ENCODE measurements around the gene CEP170B. TPM values are rescaled to one million over a fixed set of nuclear protein-coding genes. Genes with fewer than 3 reads are reported as not detected.
A peak's percentile ranks its signal among the peaks of the same experiment; 100 is the strongest.

The CEP170B gene
- total and polyA plus RNA-seq, 2 of the 13 experiments (the other 11 are each of a cell fraction or from before 2014, with no cell fraction given), result 4.3 to 8.8 TPM

DNA sequence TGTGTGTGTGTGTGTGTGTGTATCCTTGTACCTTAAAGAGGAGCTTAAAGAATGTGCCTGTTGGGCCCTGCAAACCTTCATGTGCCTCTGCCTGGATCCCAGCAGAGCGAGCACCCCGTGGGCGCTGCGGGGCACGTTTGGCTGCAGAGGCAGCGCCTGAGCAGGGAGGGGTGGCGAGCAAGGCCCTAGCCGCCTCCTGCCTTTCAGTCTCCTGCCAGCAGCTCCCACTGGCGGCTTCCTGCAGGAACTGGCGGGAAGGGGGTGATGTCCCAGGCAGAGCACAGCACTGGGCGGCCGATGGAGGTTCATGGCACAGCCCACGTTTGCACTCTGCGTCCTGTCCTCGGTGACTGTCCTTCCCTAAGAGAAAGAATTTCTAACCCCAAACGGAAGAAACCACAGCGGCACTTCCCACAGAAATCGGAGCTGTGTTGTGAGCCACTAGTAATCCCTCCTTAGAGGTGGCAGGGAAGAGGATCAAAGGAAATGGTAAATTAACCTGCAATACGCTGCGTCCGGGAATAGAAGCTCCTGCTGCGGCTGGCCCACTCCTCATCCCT is 44.3 kb upstream of the CEP170B start (continued):
- TF ChIP-seq RCOR2 (CRISPR knock-in tag; IDR thresholded peaks at IDR 0.05) (no peak), ZNF572 (CRISPR knock-in tag; IDR thresholded peaks at IDR 0.05) (no peak), GTF2F1 (IDR thresholded peaks at IDR 0.05; ENCODE audit: low read length) (no peak), ZNF329 (CRISPR knock-in tag; IDR thresholded peaks at IDR 0.05; ENCODE audit: low read depth) (no peak), BCL6 (CRISPR knock-in tag; IDR thresholded peaks at IDR 0.05) (no peak), ZFYVE20 (CRISPR knock-in tag; IDR thresholded peaks at IDR 0.05; ENCODE audit: borderline replicate concordance, low read depth) (no peak), MAFF (IDR thresholded peaks at IDR 0.05; ENCODE audit: low read depth, low read length) (no peak), RAD21 (CRISPR knock-in tag; IDR thresholded peaks at IDR 0.05) (peak; percentile 88), ZNF333 (CRISPR knock-in tag; IDR thresholded peaks at IDR 0.05; ENCODE audit: borderline replicate concordance) (peak; percentile 28; the same call in 1 of the 2 replicates), JUND (CRISPR knock-in tag; IDR thresholded peaks at IDR 0.05) (peak; percentile 29; the same call in 1 of the 2 replicates), SOX6 (IDR thresholded peaks at IDR 0.05) (no peak), SOX6 (CRISPR knock-in tag; IDR thresholded peaks at IDR 0.05) (no peak), STAG1 (CRISPR knock-in tag; IDR thresholded peaks at IDR 0.05) (peak; percentile 78), FOXA3 (CRISPR knock-in tag; IDR thresholded peaks at IDR 0.05) (0 out of 2 replicates have a peak, but pooled peaks have one; percentile 26), FOXM1 (CRISPR knock-in tag; IDR thresholded peaks at IDR 0.05) (no peak), HDAC1 (CRISPR knock-in tag; IDR thresholded peaks at IDR 0.05) (peak; percentile 31; the same call in 1 of the 2 replicates), KLF6 (CRISPR knock-in tag; IDR thresholded peaks at IDR 0.05) (no peak), NKX3-1 (CRISPR knock-in tag; IDR thresholded peaks at IDR 0.05) (no peak), ZSCAN22 (CRISPR knock-in tag; IDR thresholded peaks at IDR 0.05) (no peak)
- TF ChIP-seq, protein P1, sequence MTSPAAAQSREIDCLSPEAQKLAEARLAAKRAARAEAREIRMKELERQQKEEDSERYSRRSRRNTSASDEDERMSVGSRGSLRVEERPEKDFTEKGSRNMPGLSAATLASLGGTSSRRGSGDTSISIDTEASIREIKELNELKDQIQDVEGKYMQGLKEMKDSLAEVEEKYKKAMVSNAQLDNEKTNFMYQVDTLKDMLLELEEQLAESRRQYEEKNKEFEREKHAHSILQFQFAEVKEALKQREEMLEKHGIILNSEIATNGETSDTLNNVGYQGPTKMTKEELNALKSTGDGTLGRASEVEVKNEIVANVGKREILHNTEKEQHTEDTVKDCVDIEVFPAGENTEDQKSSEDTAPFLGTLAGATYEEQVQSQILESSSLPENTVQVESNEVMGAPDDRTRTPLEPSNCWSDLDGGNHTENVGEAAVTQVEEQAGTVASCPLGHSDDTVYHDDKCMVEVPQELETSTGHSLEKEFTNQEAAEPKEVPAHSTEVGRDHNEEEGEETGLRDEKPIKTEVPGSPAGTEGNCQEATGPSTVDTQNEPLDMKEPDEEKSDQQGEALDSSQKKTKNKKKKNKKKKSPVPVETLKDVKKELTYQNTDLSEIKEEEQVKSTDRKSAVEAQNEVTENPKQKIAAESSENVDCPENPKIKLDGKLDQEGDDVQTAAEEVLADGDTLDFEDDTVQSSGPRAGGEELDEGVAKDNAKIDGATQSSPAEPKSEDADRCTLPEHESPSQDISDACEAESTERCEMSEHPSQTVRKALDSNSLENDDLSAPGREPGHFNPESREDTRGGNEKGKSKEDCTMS (CRISPR knock-in tag; conservative IDR thresholded peaks at IDR 0.05), result no peak
- TF ChIP-seq, protein P2, sequence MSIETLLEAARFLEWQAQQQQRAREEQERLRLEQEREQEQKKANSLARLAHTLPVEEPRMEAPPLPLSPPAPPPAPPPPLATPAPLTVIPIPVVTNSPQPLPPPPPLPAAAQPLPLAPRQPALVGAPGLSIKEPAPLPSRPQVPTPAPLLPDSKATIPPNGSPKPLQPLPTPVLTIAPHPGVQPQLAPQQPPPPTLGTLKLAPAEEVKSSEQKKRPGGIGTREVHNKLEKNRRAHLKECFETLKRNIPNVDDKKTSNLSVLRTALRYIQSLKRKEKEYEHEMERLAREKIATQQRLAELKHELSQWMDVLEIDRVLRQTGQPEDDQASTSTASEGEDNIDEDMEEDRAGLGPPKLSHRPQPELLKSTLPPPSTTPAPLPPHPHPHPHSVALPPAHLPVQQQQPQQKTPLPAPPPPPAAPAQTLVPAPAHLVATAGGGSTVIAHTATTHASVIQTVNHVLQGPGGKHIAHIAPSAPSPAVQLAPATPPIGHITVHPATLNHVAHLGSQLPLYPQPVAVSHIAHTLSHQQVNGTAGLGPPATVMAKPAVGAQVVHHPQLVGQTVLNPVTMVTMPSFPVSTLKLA (IDR thresholded peaks at IDR 0.05), result no peak
- TF ChIP-seq, protein P3, sequence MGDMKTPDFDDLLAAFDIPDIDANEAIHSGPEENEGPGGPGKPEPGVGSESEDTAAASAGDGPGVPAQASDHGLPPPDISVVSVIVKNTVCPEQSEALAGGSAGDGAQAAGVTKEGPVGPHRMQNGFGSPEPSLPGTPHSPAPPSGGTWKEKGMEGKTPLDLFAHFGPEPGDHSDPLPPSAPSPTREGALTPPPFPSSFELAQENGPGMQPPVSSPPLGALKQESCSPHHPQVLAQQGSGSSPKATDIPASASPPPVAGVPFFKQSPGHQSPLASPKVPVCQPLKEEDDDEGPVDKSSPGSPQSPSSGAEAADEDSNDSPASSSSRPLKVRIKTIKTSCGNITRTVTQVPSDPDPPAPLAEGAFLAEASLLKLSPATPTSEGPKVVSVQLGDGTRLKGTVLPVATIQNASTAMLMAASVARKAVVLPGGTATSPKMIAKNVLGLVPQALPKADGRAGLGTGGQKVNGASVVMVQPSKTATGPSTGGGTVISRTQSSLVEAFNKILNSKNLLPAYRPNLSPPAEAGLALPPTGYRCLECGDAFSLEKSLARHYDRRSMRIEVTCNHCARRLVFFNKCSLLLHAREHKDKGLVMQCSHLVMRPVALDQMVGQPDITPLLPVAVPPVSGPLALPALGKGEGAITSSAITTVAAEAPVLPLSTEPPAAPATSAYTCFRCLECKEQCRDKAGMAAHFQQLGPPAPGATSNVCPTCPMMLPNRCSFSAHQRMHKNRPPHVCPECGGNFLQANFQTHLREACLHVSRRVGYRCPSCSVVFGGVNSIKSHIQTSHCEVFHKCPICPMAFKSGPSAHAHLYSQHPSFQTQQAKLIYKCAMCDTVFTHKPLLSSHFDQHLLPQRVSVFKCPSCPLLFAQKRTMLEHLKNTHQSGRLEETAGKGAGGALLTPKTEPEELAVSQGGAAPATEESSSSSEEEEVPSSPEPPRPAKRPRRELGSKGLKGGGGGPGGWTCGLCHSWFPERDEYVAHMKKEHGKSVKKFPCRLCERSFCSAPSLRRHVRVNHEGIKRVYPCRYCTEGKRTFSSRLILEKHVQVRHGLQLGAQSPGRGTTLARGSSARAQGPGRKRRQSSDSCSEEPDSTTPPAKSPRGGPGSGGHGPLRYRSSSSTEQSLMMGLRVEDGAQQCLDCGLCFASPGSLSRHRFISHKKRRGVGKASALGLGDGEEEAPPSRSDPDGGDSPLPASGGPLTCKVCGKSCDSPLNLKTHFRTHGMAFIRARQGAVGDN (CRISPR knock-in tag; IDR thresholded peaks at IDR 0.05), result peak; percentile 91
- TF ChIP-seq, protein P4, sequence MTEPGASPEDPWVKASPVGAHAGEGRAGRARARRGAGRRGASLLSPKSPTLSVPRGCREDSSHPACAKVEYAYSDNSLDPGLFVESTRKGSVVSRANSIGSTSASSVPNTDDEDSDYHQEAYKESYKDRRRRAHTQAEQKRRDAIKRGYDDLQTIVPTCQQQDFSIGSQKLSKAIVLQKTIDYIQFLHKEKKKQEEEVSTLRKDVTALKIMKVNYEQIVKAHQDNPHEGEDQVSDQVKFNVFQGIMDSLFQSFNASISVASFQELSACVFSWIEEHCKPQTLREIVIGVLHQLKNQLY (CRISPR knock-in tag; IDR thresholded peaks at IDR 0.05), result no peak
